ENCODE results near the gene KLRC4.

The KLRC4 gene

DNA sequence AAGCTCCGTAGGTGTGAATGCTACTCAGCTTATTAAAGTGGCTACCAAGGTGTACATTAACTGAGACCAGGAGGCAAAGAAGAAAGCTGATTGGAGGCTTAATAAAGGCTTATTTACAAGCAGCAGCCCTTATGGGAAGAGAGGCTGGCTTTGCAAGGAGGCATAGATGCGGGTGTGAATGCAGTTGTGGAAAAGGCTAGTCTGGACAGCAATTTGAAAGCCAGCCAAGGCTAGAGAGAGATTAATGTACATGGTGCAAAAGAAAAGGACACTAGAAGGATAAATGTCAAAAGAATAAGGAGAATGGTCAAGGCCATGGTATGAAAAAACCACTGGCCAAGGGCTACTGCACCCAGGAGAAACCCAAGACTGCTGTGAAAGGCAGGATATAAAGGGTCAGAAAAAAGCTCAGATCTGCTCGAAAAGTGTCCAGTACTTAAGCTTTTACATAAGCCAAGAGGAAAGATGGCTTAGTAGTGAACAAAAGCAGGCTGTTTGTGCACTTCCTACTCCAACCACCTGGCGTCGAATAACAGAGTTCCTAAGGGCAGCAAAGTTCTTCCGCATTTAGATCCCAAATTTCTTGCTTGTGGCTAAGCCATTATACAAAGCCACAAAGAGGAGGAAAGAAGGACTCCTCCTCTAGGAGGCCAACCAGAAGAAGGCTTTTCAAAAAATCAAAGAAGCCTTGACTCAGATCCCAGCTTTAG lies 43.7 kb downstream of the KLRC4 start:
- Histone ChIP-seq H3K9me3 (ENCODE audit: control insufficient read depth in 1 of 2, low read length in 2 of 2) (no peaks in the 10 kb centered on the region), H3K4me3 (ENCODE audit: low read depth in 1 of 2, low read length in 2 of 2) (peak overlapping the region; percentile 65 to 83), H3K36me3 (ENCODE audit: control insufficient read depth in 1 of 2, insufficient read depth in 2 of 2, low read length in 2 of 2) (no peaks in the 10 kb centered on the region), H3K27ac (ENCODE audit: low read length) (peak overlapping the region; percentile 95), H3K4me1 (ENCODE audit: control insufficient read depth in 1 of 2, insufficient read depth in 2 of 2, low read length in 2 of 2) (peaks cover 14 to 20% of the 10 kb centered on the region in 2 donors), H3K27me3 (ENCODE audit: low read depth, low read length) (no peaks in the 10 kb centered on the region)

GRCh38 chr12:10364815-10365622 lies 44.5 kb downstream of the KLRC4 start:
- Histone ChIP-seq H3K4me3 (ENCODE audit: low read depth in 1 of 2, low read length in 2 of 2) (peak overlapping the region; percentile 65 to 83), H3K4me1 (ENCODE audit: control insufficient read depth in 1 of 2, insufficient read depth in 2 of 2, low read length in 2 of 2) (peaks cover 14 to 20% of the 10 kb centered on the region in 2 donors), H3K27me3 (ENCODE audit: low read depth, low read length) (no peaks in the 10 kb centered on the region), H3K36me3 (ENCODE audit: control insufficient read depth in 1 of 2, insufficient read depth in 2 of 2, low read length in 2 of 2) (no peaks in the 10 kb centered on the region), H3K9me3 (ENCODE audit: control insufficient read depth in 1 of 2, low read length in 2 of 2) (no peaks in the 10 kb centered on the region), H3K27ac (ENCODE audit: low read length) (peak overlapping the region; percentile 95)

DNA sequence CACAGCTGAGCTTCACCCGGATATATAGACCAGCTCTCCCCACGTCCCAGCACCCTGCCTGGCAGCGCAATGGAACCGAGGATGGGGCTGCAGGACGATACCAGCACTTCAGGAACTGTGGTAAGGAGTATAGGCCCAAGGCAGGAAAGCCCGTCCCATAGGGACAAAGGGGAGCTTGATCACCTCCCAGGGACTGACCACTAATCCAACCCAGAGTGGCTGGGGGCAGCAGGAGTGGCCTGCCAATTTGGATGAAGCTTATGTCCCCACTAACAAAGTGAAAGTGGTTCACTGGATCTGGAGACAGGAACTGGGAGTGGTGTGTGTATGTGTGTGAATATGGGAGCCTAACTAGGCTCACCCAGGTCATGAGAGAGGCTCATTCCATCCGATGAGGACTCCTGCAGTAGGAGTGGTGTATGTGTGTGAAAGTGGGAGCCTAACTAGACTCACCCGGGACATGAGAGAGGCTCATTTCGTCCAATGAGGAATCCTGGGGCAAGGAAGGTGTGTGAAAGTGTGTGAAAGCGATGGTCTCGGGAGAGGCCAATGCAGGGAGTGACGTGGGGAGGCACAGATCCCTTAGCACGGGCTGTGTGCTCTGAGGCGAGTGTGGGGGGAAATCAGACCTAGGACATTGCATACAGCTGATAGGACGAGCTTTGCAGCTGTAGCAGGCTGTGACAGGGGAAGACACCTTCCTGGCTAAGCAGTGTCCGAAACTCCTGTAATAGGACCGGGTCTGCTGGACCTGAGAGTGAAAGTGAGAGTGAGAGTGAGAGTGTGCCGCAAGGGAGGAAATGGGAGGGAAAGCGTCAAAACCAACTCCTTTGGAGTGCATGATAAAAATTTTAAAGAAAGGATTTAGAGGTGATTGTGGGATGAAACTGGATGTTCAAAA lies 45.4 kb downstream of the KLRC4 start:
- Histone ChIP-seq H3K36me3 (ENCODE audit: control insufficient read depth in 1 of 2, insufficient read depth in 2 of 2, low read length in 2 of 2) (no peaks in the 10 kb centered on the region), H3K9me3 (ENCODE audit: control insufficient read depth in 1 of 2, low read length in 2 of 2) (no peaks in the 10 kb centered on the region), H3K27ac (ENCODE audit: low read length) (peak overlapping the region; percentile 95), H3K4me3 (ENCODE audit: low read depth in 1 of 2, low read length in 2 of 2) (peak overlapping the region; percentile 65 to 83), H3K4me1 (ENCODE audit: control insufficient read depth in 1 of 2, insufficient read depth in 2 of 2, low read length in 2 of 2) (peaks cover 14 to 20% of the 10 kb centered on the region in 2 donors), H3K27me3 (ENCODE audit: low read depth, low read length) (no peaks in the 10 kb centered on the region)

GRCh38 chr12:10363658-10363913 lies 46.0 kb downstream of the KLRC4 start:
- peak overlapping the region; percentile 65 to 83 for H3K4me3 ChIP-seq (ENCODE audit: low read depth in 1 of 2, low read length in 2 of 2)
- H3K27me3 ChIP-seq (ENCODE audit: low read depth, low read length), result no peaks in the 10 kb centered on the region
- H3K27ac ChIP-seq (ENCODE audit: low read length), result peak overlapping the region; percentile 95
- peaks cover 14 to 20% of the 10 kb centered on the region in 2 donors for H3K4me1 ChIP-seq (ENCODE audit: control insufficient read depth in 1 of 2, insufficient read depth in 2 of 2, low read length in 2 of 2)
- no peaks in the 10 kb centered on the region for H3K36me3 ChIP-seq (ENCODE audit: control insufficient read depth in 1 of 2, insufficient read depth in 2 of 2, low read length in 2 of 2)
- no peaks in the 10 kb centered on the region for H3K9me3 ChIP-seq (ENCODE audit: control insufficient read depth in 1 of 2, low read length in 2 of 2)

DNA sequence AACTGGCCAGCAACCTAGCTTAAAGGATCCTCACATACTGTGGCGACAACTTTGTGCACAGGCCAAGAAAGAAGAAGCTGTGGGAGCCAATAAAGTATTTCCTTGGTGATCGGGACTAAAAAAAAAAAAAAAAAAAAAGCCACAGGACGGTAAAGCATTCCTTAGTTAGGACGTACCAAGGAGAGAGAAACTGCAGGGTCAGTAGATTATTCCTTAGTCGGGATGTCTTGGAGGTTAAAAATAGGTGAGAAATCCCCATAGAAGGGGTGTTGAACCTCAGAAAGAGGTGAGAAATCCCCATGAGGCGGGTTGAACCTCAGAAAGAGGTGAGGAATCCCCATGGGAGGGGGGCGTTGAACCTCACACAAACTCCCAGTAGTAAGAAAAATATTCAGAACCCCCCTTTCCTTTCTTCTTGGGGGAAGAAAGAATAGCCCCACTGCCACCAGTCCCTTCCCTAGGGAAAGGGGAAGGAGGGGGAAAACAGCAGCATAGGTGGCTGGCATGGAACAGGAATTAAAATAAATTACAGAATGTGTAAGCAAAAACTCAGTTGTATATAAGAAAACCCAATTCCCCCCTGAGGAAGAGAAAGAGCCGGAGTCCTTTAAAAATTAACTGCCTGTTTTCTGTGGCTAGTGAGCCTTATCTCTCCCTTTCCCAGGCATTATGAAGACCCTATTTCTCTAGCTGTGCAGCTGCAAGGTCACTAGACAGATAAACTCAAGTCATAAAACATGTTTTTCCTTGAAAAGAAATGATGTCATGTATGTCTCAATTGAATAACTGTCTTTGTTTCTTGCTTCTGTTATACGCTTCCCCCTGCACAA lies 46.5 kb downstream of the KLRC4 start:
- Histone ChIP-seq H3K27ac (ENCODE audit: low read length) (peak overlapping the region; percentile 95), H3K4me3 (ENCODE audit: low read depth in 1 of 2, low read length in 2 of 2) (peak overlapping the region; percentile 65 to 83), H3K4me1 (ENCODE audit: control insufficient read depth in 1 of 2, insufficient read depth in 2 of 2, low read length in 2 of 2) (peaks cover 14 to 20% of the 10 kb centered on the region in 2 donors), H3K9me3 (ENCODE audit: control insufficient read depth in 1 of 2, low read length in 2 of 2) (no peaks in the 10 kb centered on the region), H3K27me3 (ENCODE audit: low read depth, low read length) (no peaks in the 10 kb centered on the region), H3K36me3 (ENCODE audit: control insufficient read depth in 1 of 2, insufficient read depth in 2 of 2, low read length in 2 of 2) (no peaks in the 10 kb centered on the region)

DNA sequence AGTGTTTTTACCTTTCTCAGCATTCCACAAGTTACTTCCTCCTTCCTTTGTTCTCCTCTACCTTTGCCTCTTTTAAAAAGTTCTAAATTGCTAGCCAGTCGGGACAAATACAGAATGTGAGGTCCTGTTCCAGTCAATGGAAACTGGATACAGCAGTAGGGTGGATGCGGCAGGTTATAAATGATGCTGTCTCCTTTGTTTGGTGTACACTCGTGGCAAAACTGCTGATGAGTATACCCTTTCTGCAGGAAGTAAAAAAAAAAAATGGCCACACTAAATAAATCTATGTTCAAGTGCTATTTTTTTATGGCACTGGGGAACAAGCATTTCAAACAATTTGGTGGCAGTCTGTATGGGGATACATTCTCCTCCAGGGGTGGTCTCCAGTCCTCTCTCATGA lies 47.2 kb downstream of the KLRC4 start:
- Histone ChIP-seq H3K4me1 (ENCODE audit: control insufficient read depth in 1 of 2, insufficient read depth in 2 of 2, low read length in 2 of 2) (peaks cover 14 to 20% of the 10 kb centered on the region in 2 donors), H3K27ac (ENCODE audit: low read length) (peak overlapping the region; percentile 95), H3K27me3 (ENCODE audit: low read depth, low read length) (no peaks in the 10 kb centered on the region), H3K36me3 (ENCODE audit: control insufficient read depth in 1 of 2, insufficient read depth in 2 of 2, low read length in 2 of 2) (no peaks in the 10 kb centered on the region), H3K4me3 (ENCODE audit: low read depth in 1 of 2, low read length in 2 of 2) (peak overlapping the region in 1 of 2 donors; percentile 65), H3K9me3 (ENCODE audit: control insufficient read depth in 1 of 2, low read length in 2 of 2) (no peaks in the 10 kb centered on the region)

DNA sequence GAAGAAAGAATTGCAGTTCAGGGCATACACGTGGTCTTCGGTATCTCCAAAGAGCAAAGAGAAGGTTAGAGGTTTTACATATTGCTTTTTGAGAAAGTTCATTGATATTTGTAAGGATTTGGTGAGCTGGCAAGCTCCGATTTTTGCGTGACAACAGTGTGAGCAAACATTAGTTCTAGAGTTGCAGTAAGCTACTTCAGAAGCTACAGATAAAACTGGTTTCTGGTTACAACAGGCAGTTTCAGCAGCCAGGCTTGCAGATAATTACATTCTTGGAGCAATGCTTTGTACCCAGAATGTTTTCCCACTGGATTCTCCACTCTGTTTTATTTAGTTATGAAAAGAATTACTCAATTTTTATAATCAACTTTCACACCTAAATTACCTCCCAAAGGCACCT lies 47.9 kb downstream of the KLRC4 start:
- Histone ChIP-seq H3K9me3 (ENCODE audit: control insufficient read depth in 1 of 2, low read length in 2 of 2) (no peaks in the 10 kb centered on the region), H3K27ac (ENCODE audit: low read length) (no peak overlapping the region), H3K4me1 (ENCODE audit: control insufficient read depth in 1 of 2, insufficient read depth in 2 of 2, low read length in 2 of 2) (peaks cover 14 to 17% of the 10 kb centered on the region in 2 donors), H3K27me3 (ENCODE audit: low read depth, low read length) (no peaks in the 10 kb centered on the region), H3K36me3 (ENCODE audit: control insufficient read depth in 1 of 2, insufficient read depth in 2 of 2, low read length in 2 of 2) (no peaks in the 10 kb centered on the region), H3K4me3 (ENCODE audit: low read depth in 1 of 2, low read length in 2 of 2) (no peak overlapping the region)

GRCh38 chr12:10361084-10361483 lies 48.5 kb downstream of the KLRC4 start:
- Histone ChIP-seq H3K4me1 (ENCODE audit: control insufficient read depth in 1 of 2, insufficient read depth in 2 of 2, low read length in 2 of 2) (peaks cover 11 to 12% of the 10 kb centered on the region in 2 donors), H3K9me3 (ENCODE audit: control insufficient read depth in 1 of 2, low read length in 2 of 2) (no peaks in the 10 kb centered on the region), H3K27ac (ENCODE audit: low read length) (no peak overlapping the region), H3K4me3 (ENCODE audit: low read depth in 1 of 2, low read length in 2 of 2) (no peak overlapping the region), H3K27me3 (ENCODE audit: low read depth, low read length) (no peaks in the 10 kb centered on the region), H3K36me3 (ENCODE audit: control insufficient read depth in 1 of 2, insufficient read depth in 2 of 2, low read length in 2 of 2) (no peaks in the 10 kb centered on the region)

DNA sequence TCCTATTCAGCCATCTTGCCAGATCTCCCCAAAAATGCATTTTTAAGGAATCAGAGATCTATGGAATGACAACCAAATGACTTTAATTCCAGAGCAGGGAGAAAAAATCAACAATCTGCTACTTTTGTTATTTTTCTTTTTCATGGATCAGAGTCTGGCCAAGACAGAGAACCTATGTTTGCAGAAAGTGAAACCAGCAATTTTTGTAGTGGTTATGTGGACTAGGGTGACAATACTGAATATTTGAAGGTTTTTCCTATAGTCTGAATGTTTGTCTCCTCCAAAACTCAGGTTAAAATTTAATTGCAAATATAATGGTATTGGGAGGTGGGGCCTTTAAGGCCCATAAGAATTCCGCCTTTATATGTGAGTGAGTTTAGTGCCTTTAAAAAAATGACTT lies 50.6 kb downstream of the KLRC4 start:
- Histone ChIP-seq H3K9me3 (ENCODE audit: control insufficient read depth in 1 of 2, low read length in 2 of 2) (no peaks in the 10 kb centered on the region), H3K4me3 (ENCODE audit: low read depth in 1 of 2, low read length in 2 of 2) (no peak overlapping the region), H3K36me3 (ENCODE audit: control insufficient read depth in 1 of 2, insufficient read depth in 2 of 2, low read length in 2 of 2) (no peaks in the 10 kb centered on the region), H3K4me1 (ENCODE audit: control insufficient read depth in 1 of 2, insufficient read depth in 2 of 2, low read length in 2 of 2) (peaks cover under 1 to 3% of the 10 kb centered on the region in 2 donors), H3K27me3 (ENCODE audit: low read depth, low read length) (no peaks in the 10 kb centered on the region), H3K27ac (ENCODE audit: low read length) (no peak overlapping the region)

- H3K27ac ChIP-seq (ENCODE audit: low read length), result no peak overlapping the region
- H3K4me3 ChIP-seq (ENCODE audit: low read depth in 1 of 2, low read length in 2 of 2), result no peak overlapping the region
Observed at GRCh38 chr12:10358131-10358530, 51.4 kb downstream of the KLRC4 start.

More at GRCh38 chr12:10358131-10358530, 51.4 kb downstream of the KLRC4 start:
- Histone ChIP-seq H3K27me3 (ENCODE audit: low read depth, low read length) (no peaks in the 10 kb centered on the region), H3K9me3 (ENCODE audit: control insufficient read depth in 1 of 2, low read length in 2 of 2) (no peaks in the 10 kb centered on the region), H3K4me1 (ENCODE audit: control insufficient read depth in 1 of 2, insufficient read depth in 2 of 2, low read length in 2 of 2) (peaks cover 0 to 3% of the 10 kb centered on the region in 2 donors), H3K36me3 (ENCODE audit: control insufficient read depth in 1 of 2, insufficient read depth in 2 of 2, low read length in 2 of 2) (no peaks in the 10 kb centered on the region)
